ENCODE data around the gene MKX.

The MKX gene

DNA sequence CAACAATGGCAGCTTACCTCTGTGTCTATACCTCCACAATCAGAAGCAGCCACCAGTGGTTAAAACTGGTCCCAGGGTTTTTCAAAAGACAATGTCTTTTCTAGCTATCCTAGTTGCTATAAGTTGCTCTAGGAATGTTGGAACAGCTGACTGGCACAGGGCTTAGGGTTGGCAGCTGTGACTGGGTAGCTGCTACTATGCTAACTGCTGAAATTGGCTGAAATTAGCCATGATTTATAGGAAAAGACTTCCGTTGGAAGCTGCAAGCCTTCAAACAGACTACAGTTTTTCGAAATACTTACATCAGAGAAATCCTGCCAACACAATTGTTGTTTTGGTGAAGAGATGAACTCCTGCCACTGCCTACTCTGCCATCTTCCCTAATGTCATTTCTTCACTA, 102.3 kb downstream of the MKX start:
- no peaks in the 10 kb centered on the region for H3K27me3 ChIP-seq
- TF ChIP-seq, protein P1, sequence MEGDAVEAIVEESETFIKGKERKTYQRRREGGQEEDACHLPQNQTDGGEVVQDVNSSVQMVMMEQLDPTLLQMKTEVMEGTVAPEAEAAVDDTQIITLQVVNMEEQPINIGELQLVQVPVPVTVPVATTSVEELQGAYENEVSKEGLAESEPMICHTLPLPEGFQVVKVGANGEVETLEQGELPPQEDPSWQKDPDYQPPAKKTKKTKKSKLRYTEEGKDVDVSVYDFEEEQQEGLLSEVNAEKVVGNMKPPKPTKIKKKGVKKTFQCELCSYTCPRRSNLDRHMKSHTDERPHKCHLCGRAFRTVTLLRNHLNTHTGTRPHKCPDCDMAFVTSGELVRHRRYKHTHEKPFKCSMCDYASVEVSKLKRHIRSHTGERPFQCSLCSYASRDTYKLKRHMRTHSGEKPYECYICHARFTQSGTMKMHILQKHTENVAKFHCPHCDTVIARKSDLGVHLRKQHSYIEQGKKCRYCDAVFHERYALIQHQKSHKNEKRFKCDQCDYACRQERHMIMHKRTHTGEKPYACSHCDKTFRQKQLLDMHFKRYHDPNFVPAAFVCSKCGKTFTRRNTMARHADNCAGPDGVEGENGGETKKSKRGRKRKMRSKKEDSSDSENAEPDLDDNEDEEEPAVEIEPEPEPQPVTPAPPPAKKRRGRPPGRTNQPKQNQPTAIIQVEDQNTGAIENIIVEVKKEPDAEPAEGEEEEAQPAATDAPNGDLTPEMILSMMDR (IDR thresholded peaks at IDR 0.05), result no peak
- H3K9me3 ChIP-seq, result no peaks in the 10 kb centered on the region
- peaks cover 0 to 7% (median 2%) of the 10 kb centered on the region in 4 donors for H3K4me1 ChIP-seq
- intact Hi-C loops (cut with DNase I; ENCODE audit: low total_unique reads), result no loop called here
- no peak overlapping the region for H3K4me3 ChIP-seq
- no peak overlapping the region for H3K27ac ChIP-seq
- H3K36me3 ChIP-seq, result no peaks in the 10 kb centered on the region
- DNase-seq, result no peak

DNA sequence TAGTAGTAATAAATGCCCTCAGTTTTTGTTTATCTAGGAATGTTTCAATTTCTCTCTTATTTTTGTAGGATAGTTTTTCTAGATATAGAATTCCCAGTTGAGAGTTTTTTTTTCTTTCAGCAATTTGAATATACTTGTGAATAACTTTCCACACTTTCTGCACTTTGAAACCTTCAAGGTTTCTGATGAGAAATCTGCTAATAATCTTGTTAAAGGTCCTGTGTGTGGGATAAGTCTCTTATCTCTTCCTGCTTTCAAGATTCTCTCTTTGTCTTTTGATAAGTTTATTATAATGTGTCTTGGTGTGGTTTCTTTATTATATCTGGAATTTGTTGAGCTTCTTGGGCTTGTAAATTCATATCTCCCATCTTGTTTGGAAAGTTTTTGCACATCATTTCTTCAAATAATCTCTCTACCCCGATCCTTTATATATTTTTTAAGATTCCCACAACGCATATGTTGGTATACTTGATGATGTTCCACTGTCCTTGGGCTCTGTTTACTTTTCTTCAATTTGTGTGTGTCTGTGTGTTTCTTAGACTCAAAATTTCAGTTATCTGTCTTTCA, 103.5 kb downstream of the MKX start:
- Histone ChIP-seq H3K27me3 (no peaks in the 10 kb centered on the region), H3K27ac (no peak overlapping the region), H3K36me3 (no peaks in the 10 kb centered on the region), H3K9me3 (no peaks in the 10 kb centered on the region), H3K4me3 (no peak overlapping the region), H3K4me1 (peaks cover 0 to 7% (median 2%) of the 10 kb centered on the region in 4 donors)
- TF ChIP-seq, protein P1 (IDR thresholded peaks at IDR 0.05), result no peak
- no peak for DNase-seq
- intact Hi-C loops (cut with DNase I; ENCODE audit: low total_unique reads), result no loop called here

DNA sequence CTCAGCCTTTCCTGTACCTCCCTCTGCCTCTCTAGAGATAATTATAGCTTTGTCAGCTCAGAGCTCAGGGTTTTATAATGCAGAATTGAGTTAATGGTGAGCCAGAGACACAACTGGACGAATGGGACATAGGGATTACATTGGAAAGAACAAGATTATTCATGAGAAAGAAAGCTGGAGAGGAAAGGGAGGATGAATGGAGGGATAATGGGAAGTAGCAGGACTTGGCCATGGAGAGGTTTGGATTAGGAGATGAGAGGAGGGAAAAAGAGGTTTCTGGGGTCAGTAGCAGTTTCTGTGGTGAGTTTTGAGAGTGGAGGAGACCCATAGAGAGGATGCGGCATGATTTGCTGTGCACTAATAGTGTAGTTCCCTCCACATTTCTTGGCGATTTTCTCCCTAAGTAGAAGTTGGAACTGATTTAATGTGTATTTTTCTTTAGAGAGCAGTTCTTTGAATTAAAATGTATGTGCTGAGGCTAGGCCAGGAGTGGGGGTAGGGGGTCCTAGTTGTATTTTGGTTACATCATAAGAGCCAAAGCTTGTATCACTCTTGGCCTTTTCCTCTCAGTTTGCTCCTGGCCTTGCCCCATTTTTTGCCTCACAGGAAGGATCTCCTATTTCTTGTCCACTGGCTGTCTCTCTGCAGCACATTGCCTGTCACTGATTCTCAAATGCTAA, 107.4 kb downstream of the MKX start:
- intact Hi-C loops (cut with DNase I; ENCODE audit: low total_unique reads), result no loop called here
- H3K27ac ChIP-seq, result no peak overlapping the region
- TF ChIP-seq, protein P1 (IDR thresholded peaks at IDR 0.05), result no peak

DNA sequence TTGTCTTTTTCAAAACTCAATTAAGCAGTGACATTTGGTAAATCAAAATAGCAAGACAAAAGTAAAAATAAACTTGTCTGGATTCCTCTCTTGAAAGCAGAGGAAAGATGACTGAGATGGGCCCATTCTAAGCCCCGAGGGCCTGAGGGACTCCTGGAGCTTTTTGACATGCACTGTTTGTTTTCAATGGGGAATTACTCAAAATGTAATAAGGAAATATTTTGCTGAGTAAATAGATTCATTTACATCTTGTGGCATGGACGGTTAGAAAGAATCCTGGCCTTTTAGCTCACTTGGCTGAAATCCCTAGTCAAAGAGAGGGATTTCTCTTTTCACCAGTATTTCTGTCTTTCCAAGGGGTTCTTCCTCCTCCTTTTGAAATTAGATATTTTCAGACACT, 108.0 kb downstream of the MKX start:
- DNase-seq, result no peak
- no peaks in the 10 kb centered on the region for H3K4me1 ChIP-seq
- H3K27me3 ChIP-seq, result no peaks in the 10 kb centered on the region
- H3K4me3 ChIP-seq, result no peak overlapping the region
- no peaks in the 10 kb centered on the region for H3K36me3 ChIP-seq
- intact Hi-C loops (cut with DNase I; ENCODE audit: low total_unique reads), result no loop called here
- H3K27ac ChIP-seq, result no peak overlapping the region
- TF ChIP-seq, protein P1 (IDR thresholded peaks at IDR 0.05), result no peak
- no peaks in the 10 kb centered on the region for H3K9me3 ChIP-seq

More for the DNA sequence above, 107.4 kb downstream of the MKX start:
- no peaks in the 10 kb centered on the region for H3K9me3 ChIP-seq
- H3K4me3 ChIP-seq, result no peak overlapping the region
- no peak for DNase-seq
- H3K36me3 ChIP-seq, result no peaks in the 10 kb centered on the region
- peaks cover 0 to 2% (median 0%) of the 10 kb centered on the region in 4 donors for H3K4me1 ChIP-seq
- H3K27me3 ChIP-seq, result no peaks in the 10 kb centered on the region

DNA sequence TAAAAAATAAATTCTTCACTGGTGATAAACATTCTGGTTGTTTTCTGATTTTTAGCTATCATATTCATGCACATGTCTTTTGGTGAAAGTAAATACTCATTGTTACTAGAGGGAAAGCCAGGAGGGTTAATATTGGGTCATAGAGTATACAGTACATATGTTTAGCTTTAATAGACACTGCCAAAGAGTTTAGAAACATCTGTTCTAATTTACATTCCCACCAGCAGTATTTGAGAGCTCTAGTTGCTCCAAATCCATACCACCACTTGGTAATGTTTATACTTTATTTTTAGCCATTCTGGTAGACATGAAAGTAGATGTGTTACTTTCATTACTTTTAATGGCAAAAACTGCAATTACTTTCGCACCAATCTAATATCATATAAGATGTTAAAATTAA, 108.8 kb downstream of the MKX start:
- H3K9me3 ChIP-seq, result no peaks in the 10 kb centered on the region
- intact Hi-C loops (cut with DNase I; ENCODE audit: low total_unique reads), result no loop called here
- H3K4me1 ChIP-seq, result no peaks in the 10 kb centered on the region
- no peak for DNase-seq
- H3K27ac ChIP-seq, result no peak overlapping the region
- H3K36me3 ChIP-seq, result no peaks in the 10 kb centered on the region
- H3K27me3 ChIP-seq, result no peaks in the 10 kb centered on the region
- TF ChIP-seq, protein P1 (IDR thresholded peaks at IDR 0.05), result no peak
- no peak overlapping the region for H3K4me3 ChIP-seq

All from tibial artery (tissue), 4 donors.